Skin of body (tissue), 2 donors: Measurements from ENCODE around the gene METTL24. TPM values are rescaled to one million over a fixed set of nuclear protein-coding genes. Genes with fewer than 3 reads are reported as not detected.

Experiments used
- DNase-seq: peaks from one replicate; lab custom pipeline; 2025; lab: John Stamatoyannopoulos, UW
- total RNA-seq: library from RNA; depleted of rRNA; stranded (reverse); fragments of >200 nt; gene quantifications from one replicate; pipeline ENCODE4 v1.2.3, GENCODE V29; 2014

Gene METTL24
- total RNA-seq: 3.6 TPM

GRCh38 chr6:110357664-110358552, at the start of gene METTL24:
Gene METTL24, minus strand, starts transcription at chr6:110358349. Its CDS starts 77 bp downstream, at chr6:110358272.
- no peak for DNase-seq

- DNase-seq: no peak
These were observed 46.5 kb upstream of the METTL24 start for GRCh38 chr6:110404607-110405006.

GRCh38 chr6:110401585-110402176, 43.5 kb upstream of the METTL24 start:
- no peak for DNase-seq

GRCh38 chr6:110400208-110400607, 42.1 kb upstream of the METTL24 start:
- DNase-seq: no peak

- no peak for DNase-seq
These were observed 41.3 kb upstream of the METTL24 start for GRCh38 chr6:110399219-110400071.

- no peak for DNase-seq
These were observed 40.6 kb upstream of the METTL24 start for GRCh38 chr6:110398778-110399177.

- no peak for DNase-seq
These were observed 37.1 kb upstream of the METTL24 start for GRCh38 chr6:110395221-110395620.

GRCh38 chr6:110394409-110394808, 36.3 kb upstream of the METTL24 start:
- no peak for DNase-seq

- DNase-seq: no peak
These were observed 34.6 kb upstream of the METTL24 start for GRCh38 chr6:110392727-110393126.

- DNase-seq: no peak
These were observed 32.3 kb upstream of the METTL24 start for GRCh38 chr6:110390404-110390803.

- DNase-seq: no peak
These were observed 31.7 kb upstream of the METTL24 start for GRCh38 chr6:110389689-110390382.

- DNase-seq: no peak
These were observed 29.8 kb upstream of the METTL24 start for GRCh38 chr6:110387986-110388385.

- DNase-seq: no peak
These were observed 27.3 kb upstream of the METTL24 start for GRCh38 chr6:110385458-110385863.

GRCh38 chr6:110378552-110378951, 20.4 kb upstream of the METTL24 start:
- DNase-seq: no peak

GRCh38 chr6:110369066-110369465, 10.9 kb upstream of the METTL24 start:
- DNase-seq: no peak

- no peak for DNase-seq
These were observed 10.1 kb upstream of the METTL24 start for GRCh38 chr6:110368284-110368683.

GRCh38 chr6:110367825-110368224, 9.7 kb upstream of the METTL24 start:
- DNase-seq: no peak

GRCh38 chr6:110366975-110367374, 8.8 kb upstream of the METTL24 start:
- no peak for DNase-seq

- DNase-seq: no peak
These were observed 8.1 kb upstream of the METTL24 start for GRCh38 chr6:110366256-110366655.

- no peak for DNase-seq
These were observed 6.4 kb upstream of the METTL24 start for GRCh38 chr6:110364364-110365105.

- DNase-seq: no peak
These were observed 5.6 kb upstream of the METTL24 start for GRCh38 chr6:110363748-110364147.
